ENCODE measurements around the gene GDPD3.

Gene GDPD3

GRCh38 chr16:30064729-30065101 lies 48.6 kb downstream of the GDPD3 start:
- no peak for DNase-seq (ENCODE audit: extremely low spot score, insufficient read length, low read depth)
- no peak for FAIRE-seq

DNA sequence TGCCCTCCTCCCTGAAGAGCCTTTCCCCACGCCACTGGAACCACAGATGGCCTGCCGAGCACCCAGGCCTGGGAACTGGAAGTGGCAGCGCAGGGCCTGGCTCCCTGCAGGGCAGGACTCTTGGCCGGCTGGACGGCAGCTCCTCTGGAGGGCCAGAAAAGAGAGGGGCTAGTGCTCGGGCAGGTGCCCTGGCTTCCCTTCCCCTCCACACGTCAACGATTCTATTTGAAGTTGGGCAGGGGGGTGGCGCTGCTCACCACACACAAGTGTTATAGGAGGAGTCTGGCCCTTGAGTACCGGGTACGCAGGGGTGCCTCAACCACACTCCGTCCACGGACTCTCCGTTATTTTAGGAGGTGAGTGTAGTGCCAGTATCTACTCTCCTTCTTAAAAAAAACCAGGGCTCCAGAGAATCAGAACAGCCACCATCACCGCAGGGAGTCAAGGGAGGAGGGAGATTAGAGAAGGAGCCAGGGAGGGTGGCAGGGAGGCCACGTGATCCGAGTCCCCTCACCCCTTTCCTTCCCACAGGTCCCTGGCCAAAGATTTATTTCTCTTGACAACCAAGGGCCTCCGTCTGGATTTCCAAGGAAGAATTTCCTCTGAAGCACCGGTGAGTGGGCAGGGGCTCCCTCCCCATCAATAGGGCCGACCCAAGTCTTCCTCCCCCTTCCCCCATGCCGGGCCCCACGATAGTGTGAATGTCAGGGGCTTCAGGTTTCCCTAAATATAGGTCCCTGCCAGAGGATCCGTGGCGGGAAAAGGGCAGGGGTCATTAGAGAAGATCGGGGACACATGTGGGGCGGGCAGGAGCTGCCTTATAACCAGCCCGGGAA lies 49.2 kb downstream of the GDPD3 start:
- peak; percentile 79 for FAIRE-seq
- peak; percentile 57 for DNase-seq (ENCODE audit: extremely low spot score, insufficient read length, low read depth)

- FAIRE-seq (no peak), DNase-seq (ENCODE audit: extremely low spot score, insufficient read length, low read depth) (no peak)
These were observed 50.0 kb downstream of the GDPD3 start for GRCh38 chr16:30063278-30063892.

DNA sequence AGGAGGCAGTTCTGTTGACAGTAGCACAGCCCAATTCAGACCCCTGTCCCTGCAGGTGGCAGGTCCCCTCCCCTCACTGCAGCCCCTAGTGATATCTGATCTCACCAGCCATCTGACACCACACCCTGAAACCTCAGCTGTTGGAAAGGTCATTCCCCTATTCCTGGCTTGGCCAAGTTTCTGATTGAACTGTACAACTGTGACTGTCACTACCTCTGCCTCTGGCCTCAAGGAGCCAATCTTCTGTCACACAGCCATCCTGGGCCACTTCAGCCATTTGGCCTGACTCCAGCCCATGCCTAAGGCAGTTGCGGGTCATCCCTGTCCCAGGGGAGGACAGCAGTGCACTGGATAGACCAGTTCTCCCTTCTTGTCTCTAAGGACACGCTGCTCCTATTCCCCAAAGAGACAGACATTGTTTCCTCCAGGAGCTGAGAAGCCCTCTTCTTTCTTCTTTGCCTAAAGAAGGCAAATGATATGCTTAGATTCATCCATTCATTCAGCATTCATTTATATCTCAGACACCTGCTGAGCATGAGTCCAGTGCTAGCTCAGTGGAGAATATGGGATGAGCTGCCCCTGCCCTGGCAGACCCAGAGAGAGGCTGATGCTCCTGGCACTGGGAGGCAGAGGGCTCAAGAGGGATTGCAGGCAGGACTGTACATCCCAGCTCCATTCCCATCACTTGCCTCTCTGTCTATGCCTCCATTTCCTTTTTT lies 52.3 kb downstream of the GDPD3 start:
- FAIRE-seq (no peak), DNase-seq (ENCODE audit: extremely low spot score, insufficient read length, low read depth) (no peak)

DNA sequence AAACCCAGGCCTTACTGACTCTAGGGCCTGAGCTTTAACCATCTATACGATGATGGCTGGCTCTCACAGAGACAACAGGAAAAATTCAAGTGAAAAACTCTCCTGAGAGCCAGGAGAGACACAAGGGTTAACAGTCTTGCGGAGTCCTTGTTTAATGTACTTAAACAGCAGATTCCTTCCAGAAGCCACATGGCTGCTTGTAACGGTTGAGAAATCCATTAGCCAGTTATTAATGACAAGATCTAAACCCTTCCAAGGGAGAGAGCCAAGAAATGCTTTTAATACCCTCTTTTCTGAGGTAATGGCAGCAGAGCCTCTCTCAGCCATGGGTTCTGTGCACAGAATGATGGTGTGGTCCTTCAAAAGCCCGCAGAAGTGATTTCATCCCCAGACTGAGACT lies 53.0 kb downstream of the GDPD3 start:
- no peak for DNase-seq (ENCODE audit: extremely low spot score, insufficient read length, low read depth)
- no peak for FAIRE-seq

- no peak for FAIRE-seq
- no peak for DNase-seq (ENCODE audit: extremely low spot score, insufficient read length, low read depth)
These were observed 58.3 kb downstream of the GDPD3 start for GRCh38 chr16:30054959-30055553.

Measured in GM18507 (cell line).